Measurements from ENCODE around the gene TXNDC2. TPM values are rescaled to one million over a fixed set of nuclear protein-coding genes. Genes with fewer than 3 reads are reported as not detected.
A peak's percentile ranks its signal among the peaks of the same experiment; 100 is the strongest.

Gene TXNDC2
- total and polyA plus RNA-seq, 9 of the 15 experiments (the other 6 are each of a cell fraction or from before 2014, with no cell fraction given) = 1.2 to 4.9 (median 2.3) TPM

- TF ChIP-seq ZNF224 (CRISPR knock-in tag; IDR thresholded peaks at IDR 0.05) (no peak), ZEB2 (IDR thresholded peaks at IDR 0.05) (peak; percentile 65; the same call in 1 of the 2 replicates), PYGO2 (tag; IDR thresholded peaks at IDR 0.05) (no peak), ESRRB (CRISPR knock-in tag; IDR thresholded peaks at IDR 0.05; ENCODE audit: borderline replicate concordance) (no peak), PML (IDR thresholded peaks at IDR 0.05; ENCODE audit: low read length) (peak; percentile 6; the same call in 1 of the 2 replicates), PKNOX1 (IDR thresholded peaks at IDR 0.05) (no peak), RBFOX2 (IDR thresholded peaks at IDR 0.05; ENCODE audit: low read depth, low read length) (no peak), ETV5 (CRISPR knock-in tag; IDR thresholded peaks at IDR 0.05; ENCODE audit: low read depth) (no peak), POLR3A (IDR thresholded peaks at IDR 0.05; ENCODE audit: borderline replicate concordance, extremely low read depth, insufficient read depth, insufficient read length) (no peak), ZBED1 (IDR thresholded peaks at IDR 0.05) (no peak), PHB2 (IDR thresholded peaks at IDR 0.05; ENCODE audit: low read depth) (no peak), ZNF778 (CRISPR knock-in tag; IDR thresholded peaks at IDR 0.05) (no peak), TFAM (CRISPR knock-in tag; conservative IDR thresholded peaks at IDR 0.05) (no peak), KLF16 (IDR thresholded peaks at IDR 0.05) (no peak), FOXA1 (IDR thresholded peaks at IDR 0.05; ENCODE audit: borderline replicate concordance) (no peak), CHD7 (IDR thresholded peaks at IDR 0.05; ENCODE audit: low read depth, low read length) (no peak), ZNF586 (CRISPR knock-in tag; conservative IDR thresholded peaks at IDR 0.05) (no peak), NCOA1 (IDR thresholded peaks at IDR 0.05; ENCODE audit: low read depth) (no peak), ERF (CRISPR knock-in tag; IDR thresholded peaks at IDR 0.05) (no peak), KDM4B (IDR thresholded peaks at IDR 0.05; ENCODE audit: borderline replicate concordance in 2 of 2, low read depth in 1 of 2) (no peak)
Measured at GRCh38 chr18:9913151-9913525, 27.4 kb downstream of the TXNDC2 start (continued).

Measured in K562 (cell line).